IPS DF 6.9 (cell line): ENCODE results near the gene ZNF92.
A peak's percentile ranks its signal among the peaks of the same experiment; 100 is the strongest.
"Not testable (repeated sequence)": the region's sequence is repeated elsewhere in the genome, so short reads cannot be mapped to it uniquely, and the experiment has no call there.

Experiments used
- DNase-seq: peaks from one replicate; pipeline ENCODE4 v3.0.0-alpha.2; 2013; ENCODE audit warnings: low read depth, low spot score
- H3K27ac ChIP-seq: one replicate; pipeline ENCODE4 v1.5.1; 2013; ENCODE audit warnings: low read length, control low read depth
- H3K27me3 ChIP-seq: 2 replicates; pipeline ENCODE4 v1.6.1; 2013; ENCODE audit warnings: mild to moderate bottlenecking, low read length; ENCODE audit not compliant: control insufficient read depth, insufficient read depth
- H3K36me3 ChIP-seq: 2 replicates; pipeline ENCODE4 v1.6.1; 2013; ENCODE audit warnings: low read length; ENCODE audit not compliant: control insufficient read depth, insufficient read depth
- H3K4me1 ChIP-seq: 2 replicates; pipeline ENCODE4 v1.6.1; 2013; ENCODE audit warnings: low read length; ENCODE audit not compliant: control insufficient read depth, insufficient read depth
- H3K4me3 ChIP-seq: 2 replicates; pipeline ENCODE4 v1.5.1; 2013; ENCODE audit warnings: mild to moderate bottlenecking, low read length
- H3K9me3 ChIP-seq: 2 replicates; pipeline ENCODE4 v1.6.1; 2013; ENCODE audit warnings: low read length, inconsistent platforms; ENCODE audit not compliant: control insufficient read depth, insufficient read depth
- WGBS: extraction: QIAGEN DNeasy Blood & Tissue Kit; methylation state at CpG from one replicate; pipeline ENCODE4 v1.1.7; 2013; ENCODE audit warnings: mixed read lengths, missing lambda C conversion rate; ENCODE audit not compliant: insufficient read length, insufficient coverage; 5-methylcytosine and 5-hydroxymethylcytosine counted together

The ZNF92 gene

GRCh38 chr7:65447041-65447440 is 73.4 kb downstream of the ZNF92 start:
- no CpG with 5 or more reads among the region's 8 CpGs for WGBS
- not testable (repeated sequence) for H3K27me3 ChIP-seq, H3K4me1 ChIP-seq, H3K27ac ChIP-seq, H3K9me3 ChIP-seq, H3K4me3 ChIP-seq, H3K36me3 ChIP-seq
- DNase-seq: peak; percentile 2

GRCh38 chr7:65448816-65449504 is 75.3 kb downstream of the ZNF92 start:
- Histone ChIP-seq H3K36me3 (no peaks in the 10 kb centered on the region), H3K4me1 (no peaks in the 10 kb centered on the region), H3K27ac (no peak overlapping the region), H3K9me3 (no peaks in the 10 kb centered on the region; the same call in 1 of the 2 replicates), H3K27me3 (no peaks in the 10 kb centered on the region), H3K4me3 (no peak overlapping the region)
- no peak for DNase-seq

GRCh38 chr7:65449505-65449852 is 75.8 kb downstream of the ZNF92 start:
- no CpG with 5 or more reads among the region's 2 CpGs for whole genome bisulfite sequencing
- no peak for DNase-seq
- no peaks in the 10 kb centered on the region for H3K36me3 ChIP-seq
- no peaks in the 10 kb centered on the region; the same call in 1 of the 2 replicates for H3K9me3 ChIP-seq
- H3K27me3 ChIP-seq: no peaks in the 10 kb centered on the region
- no peak overlapping the region for H3K4me3 ChIP-seq
- no peak overlapping the region for H3K27ac ChIP-seq
- no peaks in the 10 kb centered on the region for H3K4me1 ChIP-seq
